KBM-7 (cell line): ENCODE data around the gene DPM3.
A peak's percentile ranks its signal among the peaks of the same experiment; 100 is the strongest.

ENCODE experiments used
- DNase-seq: peaks from one replicate; pipeline ENCODE4 v3.0.0-alpha.2; 2015
- in situ Hi-C: fragments of 300-500 bp; cut with MboI; formaldehyde crosslinking; loops from 2 replicates; pipeline ENCODE4 v1.14.3; 2020; ENCODE audit warnings: low sequenced_read_pairs, low pct_unique_long_range_greater_than_20kb, mixed read lengths

DPM3 gene

GRCh38 chr1:155108296-155108695, 32.0 kb downstream of the DPM3 start:
- DNase-seq = no peak
- in situ Hi-C loops = no loop called here

DNA sequence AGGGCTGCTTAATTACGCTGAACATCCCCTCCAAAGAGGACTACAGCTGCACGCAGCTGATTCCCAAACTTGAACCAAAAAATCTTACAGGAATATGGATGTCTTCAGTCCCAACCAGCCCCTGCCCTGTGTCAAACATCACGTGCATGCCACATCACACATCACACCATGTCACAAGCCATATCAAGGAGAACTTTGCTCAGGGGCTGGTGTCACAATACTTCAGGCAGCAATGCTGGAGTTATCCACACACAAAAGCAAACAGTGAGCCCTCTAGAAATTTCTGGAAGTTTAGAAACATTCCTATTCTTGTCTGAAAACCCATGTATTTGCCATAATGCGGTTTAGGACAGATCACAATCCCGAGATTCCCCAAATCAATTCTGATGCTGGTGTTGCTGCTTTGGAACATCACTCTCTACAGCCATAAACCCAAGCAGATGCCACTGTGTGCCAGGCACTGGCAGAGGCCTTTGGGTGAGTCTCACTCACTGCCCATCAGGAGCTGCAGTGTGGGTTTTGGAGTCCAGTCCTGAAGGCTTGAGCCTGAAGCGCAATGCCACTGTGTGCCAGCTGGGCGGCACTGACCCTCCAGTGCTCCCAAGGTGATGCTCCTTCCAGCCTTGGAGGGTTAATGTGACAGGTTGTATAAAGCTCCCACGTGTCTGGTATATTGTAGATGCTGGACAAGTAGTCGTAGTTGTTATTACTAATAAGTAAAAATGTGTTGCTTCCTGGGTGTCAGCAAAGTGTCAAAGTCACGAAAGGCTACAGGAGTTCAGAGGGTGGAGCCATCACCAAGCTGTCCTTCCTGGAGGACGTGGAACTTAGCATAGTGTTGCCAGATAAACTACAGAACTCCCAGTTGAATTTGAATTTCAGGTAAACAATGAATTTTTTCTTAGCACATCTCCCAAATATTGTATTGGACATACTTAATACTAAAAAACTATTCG, 32.7 kb downstream of the DPM3 start:
- in situ Hi-C loops = no loop called here
- DNase-seq = no peak

DNA sequence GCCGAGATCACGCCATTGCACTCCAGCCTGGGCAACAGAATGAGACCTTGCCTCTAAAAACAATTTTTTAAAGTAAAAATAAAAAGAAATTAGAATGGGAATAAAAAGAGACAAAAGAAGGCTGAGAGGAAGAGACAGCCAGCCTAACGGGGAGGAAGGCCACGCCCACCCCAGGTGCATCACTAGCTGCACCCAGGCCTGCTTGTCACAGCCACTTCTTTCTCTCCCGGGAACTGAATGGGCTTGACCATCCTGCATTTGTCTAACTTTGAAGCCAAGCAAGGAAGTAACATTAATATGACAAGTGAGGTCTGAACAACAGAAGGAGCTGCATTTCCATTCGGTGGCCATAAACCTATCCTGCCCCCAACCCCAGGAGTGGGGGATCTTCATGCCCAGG, 33.5 kb downstream of the DPM3 start:
- DNase-seq = no peak
- in situ Hi-C loops = no loop called here

GRCh38 chr1:155105604-155106011, 34.7 kb downstream of the DPM3 start:
- in situ Hi-C loops = no loop called here
- DNase-seq = no peak

DNA sequence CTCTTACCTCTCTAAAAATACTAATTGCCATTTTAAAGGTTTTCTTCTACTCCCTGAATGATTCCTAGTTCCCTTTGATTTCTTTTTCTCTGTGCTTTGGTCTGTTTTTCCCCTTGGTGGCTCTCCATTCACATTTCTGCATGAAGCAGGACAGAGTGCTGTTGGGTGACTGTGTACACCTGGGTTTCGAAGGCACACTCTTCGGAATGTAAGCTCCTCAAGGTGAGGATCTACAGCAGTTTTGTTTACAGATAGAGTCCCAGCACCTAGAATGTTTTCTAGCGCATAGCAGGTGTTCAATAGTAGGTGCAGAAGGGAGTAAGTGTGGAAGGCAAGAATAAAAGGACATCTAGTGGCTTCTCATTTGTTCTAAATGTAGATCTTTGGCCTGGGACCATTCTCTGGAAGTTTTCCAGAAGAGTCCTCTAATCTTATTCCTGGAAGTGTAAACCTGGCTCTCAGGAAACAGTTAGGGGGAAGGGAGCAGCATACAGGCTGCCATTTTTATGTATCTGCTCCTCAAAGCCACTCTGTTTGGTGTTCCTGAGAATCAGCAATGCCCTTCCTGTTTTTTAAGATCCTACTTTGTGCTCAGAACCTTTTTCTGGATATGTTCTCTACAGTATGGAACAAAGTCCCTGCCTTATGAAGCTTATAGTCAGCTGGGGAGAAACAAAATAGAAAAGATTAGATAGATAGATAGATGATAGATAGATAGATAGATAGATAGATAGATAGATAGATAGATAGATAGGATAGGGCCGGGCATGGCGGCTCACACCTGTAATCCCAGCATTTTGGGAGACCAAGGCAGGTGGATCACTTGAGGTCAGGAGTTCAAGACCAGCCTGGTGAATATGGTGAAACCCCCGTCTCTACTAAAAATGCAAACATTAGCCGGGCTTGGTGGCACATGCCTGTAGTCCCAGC, 35.5 kb downstream of the DPM3 start:
- in situ Hi-C loops = no loop called here
- DNase-seq = no peak

GRCh38 chr1:155103325-155103724, 37.0 kb downstream of the DPM3 start:
- in situ Hi-C loops = no loop called here
- DNase-seq = no peak

- in situ Hi-C loops = no loop called here
- no peak for DNase-seq
Measured at GRCh38 chr1:155099331-155099730, 41.0 kb downstream of the DPM3 start.

- in situ Hi-C loops = no loop called here
- DNase-seq = no peak
Measured at GRCh38 chr1:155094622-155094948, 45.7 kb downstream of the DPM3 start.

- in situ Hi-C loops = no loop called here
- DNase-seq = peak; percentile 71
Measured at GRCh38 chr1:155093911-155094621, 46.3 kb downstream of the DPM3 start.

- DNase-seq = no peak
- in situ Hi-C loops = no loop called here
Measured at GRCh38 chr1:155092641-155093040, 47.7 kb downstream of the DPM3 start.

DNA sequence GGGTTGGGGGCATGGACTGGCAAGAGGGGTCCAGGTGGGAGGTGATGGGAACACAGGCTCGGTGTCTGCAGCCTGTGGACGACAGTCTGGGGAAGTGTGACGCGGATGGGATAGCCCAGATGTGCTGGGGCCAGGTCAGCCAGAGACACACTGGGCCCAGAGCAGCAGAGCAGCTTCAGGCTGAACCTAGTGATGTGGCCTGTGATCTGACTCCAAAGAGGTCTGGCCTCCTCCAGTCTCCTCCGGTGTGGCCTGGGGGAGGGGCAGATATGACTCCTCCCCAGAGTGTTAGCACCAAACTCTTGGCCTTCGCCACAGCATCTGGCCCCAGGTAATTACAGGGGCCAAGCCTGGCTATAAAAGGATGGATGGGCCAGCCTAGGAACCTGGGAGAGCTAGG, 48.2 kb downstream of the DPM3 start:
- in situ Hi-C loops = no loop called here

GRCh38 chr1:155091071-155092051, 49.0 kb downstream of the DPM3 start:
- in situ Hi-C loops = no loop called here
- peak; percentile 88 for DNase-seq

More for the DNA sequence above, 48.2 kb downstream of the DPM3 start:
- no peak for DNase-seq
